Measurements from ENCODE around the gene GPR37L1. TPM values are rescaled to one million over a fixed set of nuclear protein-coding genes. Genes with fewer than 3 reads are reported as not detected.
"Not testable (repeated sequence)": the region's sequence is repeated elsewhere in the genome, so short reads cannot be mapped to it uniquely, and the experiment has no call there.

Gene GPR37L1
- total RNA-seq, 2 experiments from 2014 or later: not detected

DNA sequence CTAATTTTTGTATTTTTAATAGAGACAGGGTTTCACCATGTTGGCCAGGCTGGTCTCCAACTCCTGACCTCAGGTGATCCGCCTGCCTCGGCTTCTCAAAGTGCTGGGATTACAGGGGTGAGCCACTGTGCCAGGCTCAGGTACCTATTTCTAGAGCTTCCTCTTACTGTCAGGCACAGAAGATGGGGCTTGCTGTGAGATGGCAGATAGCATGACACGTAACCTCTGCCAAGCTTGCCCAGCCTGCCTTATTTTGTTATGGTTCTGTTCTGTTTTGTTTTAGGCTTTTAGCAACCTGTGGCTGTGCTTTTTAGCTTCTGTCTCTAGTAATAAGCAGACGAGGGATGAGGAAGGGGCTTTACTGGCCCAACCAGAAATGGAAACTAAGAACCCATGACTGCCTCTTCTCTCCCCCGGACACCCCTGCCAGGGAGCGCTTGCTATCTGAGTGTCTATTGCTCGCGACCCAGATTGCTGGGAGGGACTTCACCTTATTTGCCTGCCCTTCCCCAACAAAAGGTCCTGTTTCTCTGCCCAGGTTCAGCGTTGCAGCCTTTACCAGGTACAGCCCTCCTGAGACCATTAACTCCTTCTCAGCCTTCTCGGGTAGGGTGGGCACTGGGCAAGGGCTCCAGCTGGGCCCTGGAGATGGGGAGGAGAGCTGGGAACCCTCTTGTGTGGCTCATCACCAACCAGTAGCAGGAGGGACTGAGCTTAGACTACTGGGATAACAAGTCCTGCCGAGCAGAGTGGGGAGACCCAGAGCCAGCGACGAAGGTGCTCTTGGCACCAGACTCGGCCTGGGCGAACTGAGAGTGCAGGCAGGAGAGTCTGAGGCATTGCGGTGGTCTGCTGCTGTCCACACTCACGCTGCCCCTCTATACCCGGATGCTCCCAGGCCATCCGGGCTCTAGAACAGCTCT, 57.4 kb downstream of the GPR37L1 start:
- CTCF ChIA-PET: interaction anchor here (0.9 to 4.4 kb wide), 8 partner anchors 9 to 136 kb away, joined by 3 to 28 read pairs (median 6); partner anchors contain the start of genes LGR6 and PTPN7
- ATAC-seq (no peak), DNase-seq (no peak)
- Mint-ChIP-seq H3K4me3 (no peak overlapping the region), H3K27me3 (ENCODE audit: low read depth) (no peaks in the 10 kb centered on the region), H3K9me3 (ENCODE audit: insufficient read depth) (no peaks in the 10 kb centered on the region), H3K4me1 (ENCODE audit: low read depth) (peaks cover 19% of the 10 kb centered on the region), H3K27ac (no peak overlapping the region), H3K36me3 (ENCODE audit: low read depth) (no peaks in the 10 kb centered on the region)
- POLR2A ChIA-PET: interaction anchor here (1.2 to 1.4 kb wide), 2 partner anchors 20 to 25 kb away, joined by 3 to 4 read pairs; partner anchors contain the start of gene PTPN7

GRCh38 chr1:202180751-202181139, 58.0 kb downstream of the GPR37L1 start:
- not testable (repeated sequence) for H3K36me3 Mint-ChIP-seq (ENCODE audit: low read depth); H3K27ac Mint-ChIP-seq; H3K4me3 Mint-ChIP-seq; DNase-seq; ATAC-seq; H3K27me3 Mint-ChIP-seq (ENCODE audit: low read depth); H3K9me3 Mint-ChIP-seq (ENCODE audit: insufficient read depth)
- H3K4me1 Mint-ChIP-seq (ENCODE audit: low read depth): peaks cover 19% of the 10 kb centered on the region
- ChIA-PET CTCF (interaction anchor here (0.9 to 4.4 kb wide), 6 partner anchors 9 to 135 kb away, joined by 3 to 28 read pairs (median 7); partner anchors contain the start of genes LGR6 and PTPN7), POLR2A (interaction anchor here (1.2 to 1.4 kb wide), 2 partner anchors 20 to 26 kb away, joined by 3 to 4 read pairs; partner anchors contain the start of gene PTPN7)

DNA sequence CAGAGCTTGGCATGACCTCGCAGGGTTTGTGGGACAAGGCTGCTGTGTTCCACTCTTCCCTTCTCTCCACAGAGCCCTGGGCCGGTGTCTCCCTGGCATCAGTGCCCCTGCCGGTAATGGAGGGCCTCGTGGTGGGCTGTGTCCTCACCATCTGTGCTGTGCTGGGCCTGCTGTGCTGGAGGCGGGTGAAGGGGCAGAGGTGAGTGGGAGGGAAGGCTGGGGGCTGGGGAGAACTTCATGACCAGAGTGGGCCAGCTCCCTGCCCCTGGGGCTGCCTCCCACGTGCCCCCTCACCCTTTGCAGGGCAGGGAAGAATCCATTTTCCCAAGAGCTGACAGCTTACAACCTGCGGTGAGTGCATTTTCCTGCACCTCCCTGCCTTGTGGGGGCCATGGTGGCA, 58.9 kb downstream of the GPR37L1 start:
- CTCF ChIA-PET: interaction anchor here (1.0 to 4.4 kb wide), 5 partner anchors 8 to 134 kb away, joined by 3 to 28 read pairs (median 10); partner anchors contain the start of genes LGR6 and PTPN7
- Mint-ChIP-seq H3K4me1 (ENCODE audit: low read depth) (peaks cover 19% of the 10 kb centered on the region), H3K27me3 (ENCODE audit: low read depth) (no peaks in the 10 kb centered on the region), H3K4me3 (no peak overlapping the region), H3K27ac (no peak overlapping the region), H3K9me3 (ENCODE audit: insufficient read depth) (no peaks in the 10 kb centered on the region), H3K36me3 (ENCODE audit: low read depth) (no peaks in the 10 kb centered on the region)
- DNase-seq: no peak
- ATAC-seq: no peak
- POLR2A ChIA-PET: interaction anchor here (1.4 kb wide), 1 partner anchor 27 kb away, joined by 3 read pairs; no protein-coding TSS in a partner anchor

DNA sequence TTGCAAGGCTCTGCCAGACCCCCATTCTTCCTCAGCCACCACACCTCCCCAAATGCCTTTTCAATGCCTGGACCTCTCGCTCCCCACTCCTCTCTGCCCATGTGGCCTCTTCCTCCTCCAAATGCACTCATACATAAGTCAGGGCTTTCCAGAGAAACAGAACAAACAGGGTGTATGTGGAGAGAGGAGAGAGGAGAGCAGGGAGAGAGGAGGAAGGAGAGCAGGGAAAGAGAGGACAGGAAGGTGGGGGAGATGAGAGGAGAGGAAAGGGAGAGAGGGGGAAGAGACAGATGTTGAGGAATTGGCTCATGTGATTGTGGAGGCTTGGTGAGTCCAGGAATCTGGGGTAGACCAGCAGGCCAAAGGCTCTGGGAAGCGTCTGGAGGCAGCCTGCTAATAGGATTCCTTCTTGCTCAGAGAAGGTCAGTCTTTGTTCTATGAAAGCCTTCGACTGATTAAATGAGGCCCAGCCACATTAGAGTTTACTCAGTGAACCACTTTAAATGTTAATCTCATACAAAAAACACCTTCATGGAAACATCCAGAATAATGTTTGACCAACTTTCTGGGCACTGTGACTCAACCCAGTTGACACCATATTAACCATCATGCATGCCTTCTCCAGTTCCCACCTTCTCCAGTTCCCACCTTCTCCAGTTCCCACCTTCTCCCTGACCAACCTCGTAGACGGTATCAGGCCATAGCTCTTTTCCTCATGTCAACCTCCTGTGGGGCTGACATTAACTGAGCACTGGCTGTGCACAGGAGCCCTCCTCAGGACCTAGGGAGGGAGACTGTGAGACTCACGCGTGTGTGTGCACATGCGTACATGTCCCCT, 59.5 kb downstream of the GPR37L1 start:
- ChIA-PET CTCF (interaction anchor here (1.0 to 4.4 kb wide), 4 partner anchors 8 to 27 kb away, joined by 4 to 29 read pairs (median 24); partner anchors contain the start of genes LGR6 and PTPN7), POLR2A (no interaction called here)
- Mint-ChIP-seq H3K27me3 (ENCODE audit: low read depth) (no peaks in the 10 kb centered on the region), H3K27ac (peak overlapping the region; percentile 47), H3K9me3 (ENCODE audit: insufficient read depth) (no peaks in the 10 kb centered on the region), H3K4me3 (no peak overlapping the region), H3K4me1 (ENCODE audit: low read depth) (peaks cover 19% of the 10 kb centered on the region), H3K36me3 (ENCODE audit: low read depth) (no peaks in the 10 kb centered on the region)
- no peak for ATAC-seq
- DNase-seq: no peak

Other genes with a start within 250 kb of the GPR37L1 start
- gene SHISA4, start 234.0 kb upstream of the GPR37L1 start, total RNA-seq: under 1 TPM in 1 of 2 experiments, not detected in 1; 0.55 TPM
- gene LMOD1, start 176.4 kb upstream of the GPR37L1 start, total RNA-seq: not detected
- 10 to 100 TPM; 51.4 to 54.0 TPM for gene TIMM17A, start 167.4 kb upstream of the GPR37L1 start, total RNA-seq
- gene RNPEP, start 140.3 kb upstream of the GPR37L1 start, total RNA-seq: 10 to 100 TPM; 32.0 to 32.2 TPM
- under 1 TPM; 0.42 to 0.55 TPM for gene ELF3, start 112.3 kb upstream of the GPR37L1 start, total RNA-seq
- gene ARL8A, start 21.8 kb downstream of the GPR37L1 start, total RNA-seq: 10 to 100 TPM; 39.7 to 42.0 TPM
- gene PTPN7, start 37.7 kb downstream of the GPR37L1 start, total RNA-seq: 100 to 1,000 TPM; 242 to 255 TPM
- under 1 TPM in 1 of 2 experiments, not detected in 1; 0.08 TPM for gene LGR6, start 70.9 kb downstream of the GPR37L1 start, total RNA-seq
- gene UBE2T, start 219.0 kb downstream of the GPR37L1 start, total RNA-seq: 10 to 100 TPM; 83.4 to 86.0 TPM
- gene PPP1R12B, start 225.8 kb downstream of the GPR37L1 start, total RNA-seq: 10 to 100 TPM; 21.9 to 24.2 TPM